Measurements from ENCODE around the gene ANKRD60. TPM values are rescaled to one million over a fixed set of nuclear protein-coding genes. Genes with fewer than 3 reads are reported as not detected.

The ANKRD60 gene
- total and polyA plus RNA-seq, 2 of the 4 experiments (the other 2 are of a cell fraction) = not detected

- POLR2A ChIA-PET (ENCODE audit: unreplicated experiment) = no interaction called here
Observed at GRCh38 chr20:58277578-58278472, 49.4 kb upstream of the ANKRD60 start.

More at GRCh38 chr20:58277578-58278472, 49.4 kb upstream of the ANKRD60 start:
- in situ Hi-C loops (cut with MboI; ENCODE audit: low sequenced_read_pairs) (no loop called here), dilution Hi-C loops (cut with HindIII; ENCODE audit: low sequenced_read_pairs, unreplicated experiment) (no loop called here), intact Hi-C loops (cut with micrococcal nuclease) (no loop called here)
- H3K27ac ChIP-seq (ENCODE audit: insufficient read depth, low read length) = no peak overlapping the region
- H4K20me1 ChIP-seq (ENCODE audit: insufficient read depth, low read length) = peaks cover 4% of the 10 kb centered on the region; the same call in 1 of the 2 replicates
- no peaks in the 10 kb centered on the region for H3K27me3 ChIP-seq (ENCODE audit: control insufficient read depth, insufficient read depth, low read length)
- H4K5ac ChIP-seq (ENCODE audit: low read depth, low read length) = no peak overlapping the region
- no peak overlapping the region for H3K9ac ChIP-seq (ENCODE audit: low read depth, low read length)
- H3K4ac ChIP-seq (ENCODE audit: low read depth, low read length) = no peak overlapping the region
- no peak overlapping the region for H3K18ac ChIP-seq (ENCODE audit: low read depth, low read length)
- H3K36me3 ChIP-seq (ENCODE audit: control insufficient read depth, insufficient read depth, low read length) = 0 out of 2 replicates have a peak, but pooled peaks cover 2% of the 10 kb centered on the region
- no peak overlapping the region for H2BK15ac ChIP-seq (ENCODE audit: low read depth, low read length)
- H3K4me2 ChIP-seq (ENCODE audit: low read depth, low read length) = no peak overlapping the region
- H2AK5ac ChIP-seq (ENCODE audit: low read depth, low read length) = no peak overlapping the region
- H3K9me3 ChIP-seq (ENCODE audit: control insufficient read depth, insufficient read depth, low read length) = no peaks in the 10 kb centered on the region
- no peak overlapping the region for H2AFZ ChIP-seq (replicated peaks; ENCODE audit: low read length, poor library complexity)
- no peak for TF ChIP-seq RFX5 (IDR thresholded peaks at IDR 0.05; ENCODE audit: low read depth, low read length)
- no peak for TF ChIP-seq RCOR1 (IDR thresholded peaks at IDR 0.05; ENCODE audit: insufficient replicate concordance, low read length)
- no peak for TF ChIP-seq RAD21 (IDR thresholded peaks at IDR 0.05; ENCODE audit: low read length)
- no peak for TF ChIP-seq CHD1 (IDR thresholded peaks at IDR 0.05; ENCODE audit: low read depth, low read length)
- TF ChIP-seq MAFK (IDR thresholded peaks at IDR 0.05; ENCODE audit: low read depth, low read length) = no peak
- TF ChIP-seq CTCF (conservative IDR thresholded peaks at IDR 0.05; ENCODE audit: low read depth, low read length) = no peak
- no peak for TF ChIP-seq BHLHE40 (IDR thresholded peaks at IDR 0.05; ENCODE audit: low read depth, low read length)
- TF ChIP-seq MAZ (IDR thresholded peaks at IDR 0.05; ENCODE audit: borderline replicate concordance, low read depth, low read length) = no peak
- TF ChIP-seq CEBPB (IDR thresholded peaks at IDR 0.05; ENCODE audit: low read depth, low read length) = no peak
- no peak for TF ChIP-seq USF2 (IDR thresholded peaks at IDR 0.05; ENCODE audit: low read depth, low read length)
- no peak for TF ChIP-seq FOS (IDR thresholded peaks at IDR 0.05; ENCODE audit: low read depth, low read length)
- H2AK9ac ChIP-seq (replicated peaks; ENCODE audit: low read depth, low read length, poor library complexity) = no peak overlapping the region
- no CpG with 5 or more reads among the region's 4 CpGs for WGBS, 2 experiments (ENCODE audit: extremely low coverage in 2 of 2, insufficient read length in 1 of 2)
- peaks cover 3% of the 10 kb centered on the region for H3K4me1 ChIP-seq (ENCODE audit: control insufficient read depth, insufficient read depth, low read length)
- H3K23ac ChIP-seq (ENCODE audit: low read depth, low read length) = no peak overlapping the region
- no peak overlapping the region for H2BK20ac ChIP-seq (ENCODE audit: low read depth, low read length)
- H3K14ac ChIP-seq (replicated peaks; ENCODE audit: low read depth, low read length) = no peak overlapping the region
- no peak for DNase-seq
- no peak overlapping the region for H2BK5ac ChIP-seq (ENCODE audit: low read depth, low read length, poor library complexity, severe bottlenecking)
- H3K9me1 ChIP-seq (ENCODE audit: insufficient read depth, low read length) = peaks cover 6% of the 10 kb centered on the region
- H3K56ac ChIP-seq (ENCODE audit: extremely low read depth, insufficient read depth, low read length) = no peak overlapping the region
- H3K79me1 ChIP-seq (ENCODE audit: low read depth in 1 of 2, low read length in 2 of 2) = peaks cover 18 to 58% of the 10 kb centered on the region in 2 experiments
- no TSS peak for BruUV-seq (replicated peaks)
- no peak overlapping the region for H4K8ac ChIP-seq (ENCODE audit: low read depth in 2 of 2, low read length in 2 of 2)
- CTCF ChIA-PET = no interaction called here
- no peak overlapping the region for H3K4me3 ChIP-seq (ENCODE audit: insufficient read depth, low read depth, low read length)
- H2BK120ac ChIP-seq (ENCODE audit: low read depth, low read length) = no peak overlapping the region
- no peak overlapping the region for H4K91ac ChIP-seq (ENCODE audit: insufficient read depth, low read depth, low read length)
- ATAC-seq (ENCODE audit: low read depth) = no peak

Measured in IMR-90 (cell line).